LHCN-M2 (cell line): ENCODE data around the gene L3MBTL3. TPM values are rescaled to one million over a fixed set of nuclear protein-coding genes. Genes with fewer than 3 reads are reported as not detected.
"Not testable (repeated sequence)": the region's sequence is repeated elsewhere in the genome, so short reads cannot be mapped to it uniquely, and the experiment has no call there.

Source experiments
- DNase-seq: peaks from one replicate; pipeline ENCODE4 v3.0.0-alpha.2; 2012; ENCODE audit warnings: low read depth
- total RNA-seq: library from RNA; depleted of rRNA; stranded (reverse); fragments of >200 nt; gene quantifications from 2 replicates; pipeline ENCODE4 v1.2.3, GENCODE V29; 2014

The L3MBTL3 gene
- total RNA-seq, 1 experiment from 2014 or later: 7.0 TPM

DNA sequence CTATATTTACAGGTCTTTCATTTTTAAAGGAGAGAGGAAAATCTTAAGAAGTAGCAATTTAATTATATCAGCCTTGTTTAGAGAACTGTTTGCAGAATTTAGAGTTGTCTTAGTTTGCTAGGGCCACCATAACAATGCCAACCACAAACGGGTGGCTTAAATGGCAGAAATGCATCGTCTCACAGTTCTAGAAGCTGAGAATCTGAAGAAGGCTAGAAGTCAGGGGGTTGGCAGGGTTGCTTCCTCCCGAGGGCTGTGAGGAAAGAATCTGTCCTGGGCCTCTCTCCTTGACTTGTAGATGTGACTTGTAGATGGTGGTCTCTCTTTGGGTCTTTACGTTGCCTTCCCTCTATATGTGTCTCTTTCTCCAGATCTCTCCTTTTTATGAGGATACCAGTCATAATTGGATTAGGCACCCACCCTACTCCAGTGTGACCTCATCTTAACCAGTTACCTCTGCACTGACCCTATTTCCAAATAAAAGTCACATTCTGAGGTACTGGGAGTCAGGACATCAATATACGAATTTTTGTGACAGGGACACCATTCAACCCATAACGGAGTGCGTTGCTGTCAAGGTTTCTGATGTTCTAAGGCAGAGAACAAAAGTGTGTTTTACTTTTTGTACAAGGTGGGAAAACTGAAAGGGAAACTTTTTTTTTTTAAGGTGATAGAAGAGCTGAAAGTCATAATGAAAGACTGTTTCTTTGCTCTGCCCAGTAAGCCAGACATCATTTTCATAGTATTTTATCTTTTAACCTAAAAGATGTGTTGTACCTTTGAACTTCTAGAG, 119.9 kb downstream of the L3MBTL3 start:
- no peak for DNase-seq

DNA sequence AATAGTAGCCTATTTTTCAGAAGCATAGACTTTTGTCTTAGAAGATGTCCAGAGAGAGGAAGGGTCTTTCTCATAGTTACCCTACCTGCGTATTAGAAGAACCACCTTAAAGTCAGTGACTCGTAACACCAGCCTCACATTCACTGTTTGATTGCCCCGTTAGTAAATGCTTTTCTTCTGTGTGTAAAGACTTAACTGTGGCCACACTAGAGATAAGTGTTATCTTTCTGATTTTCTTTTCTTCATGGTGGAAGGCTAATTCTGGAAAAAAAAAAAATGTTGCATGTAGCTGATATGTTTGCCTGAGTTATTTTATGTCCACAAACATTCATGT, 120.5 kb downstream of the L3MBTL3 start:
- DNase-seq: no peak

DNA sequence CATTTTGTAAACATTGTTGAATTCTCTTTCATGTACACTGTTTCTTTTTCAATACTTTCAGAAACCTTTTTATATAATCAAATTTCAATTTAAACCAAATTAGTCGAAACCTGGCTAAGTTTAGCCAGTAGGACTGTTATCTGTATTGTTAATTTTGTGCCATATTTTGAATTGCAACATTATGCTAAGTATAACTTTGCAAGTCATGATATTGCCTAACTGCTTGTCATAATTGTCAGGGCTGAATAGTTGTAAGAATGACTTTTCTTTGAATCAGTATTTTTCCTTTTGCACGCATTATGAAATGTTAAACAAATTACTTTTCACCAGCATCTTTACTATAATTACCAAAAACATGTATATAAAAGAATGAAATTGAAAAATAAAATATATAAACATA, 121.7 kb downstream of the L3MBTL3 start:
- no peak for DNase-seq

- DNase-seq: peak; percentile 28
Observed at GRCh38 chr6:130143709-130144108, 125.3 kb downstream of the L3MBTL3 start.

DNA sequence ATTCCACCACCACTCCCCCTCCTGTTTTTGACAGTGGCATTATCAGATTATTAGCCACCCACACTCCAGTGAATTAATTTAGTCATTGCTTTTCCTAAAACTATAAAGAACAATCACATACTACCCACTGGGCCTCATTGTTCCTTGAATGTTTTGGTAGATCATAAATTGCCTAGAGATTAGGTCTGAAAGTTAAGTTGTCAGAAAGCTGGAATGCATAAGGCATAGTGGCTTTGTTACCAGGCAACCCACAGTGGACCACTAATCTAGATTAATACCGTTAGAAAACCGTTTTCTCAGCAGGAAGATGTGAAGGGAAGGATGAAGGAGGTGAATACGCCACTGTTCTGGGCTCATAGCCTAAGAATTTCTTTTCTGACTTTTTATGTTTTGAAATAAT, 128.7 kb downstream of the L3MBTL3 start:
- DNase-seq: no peak

DNA sequence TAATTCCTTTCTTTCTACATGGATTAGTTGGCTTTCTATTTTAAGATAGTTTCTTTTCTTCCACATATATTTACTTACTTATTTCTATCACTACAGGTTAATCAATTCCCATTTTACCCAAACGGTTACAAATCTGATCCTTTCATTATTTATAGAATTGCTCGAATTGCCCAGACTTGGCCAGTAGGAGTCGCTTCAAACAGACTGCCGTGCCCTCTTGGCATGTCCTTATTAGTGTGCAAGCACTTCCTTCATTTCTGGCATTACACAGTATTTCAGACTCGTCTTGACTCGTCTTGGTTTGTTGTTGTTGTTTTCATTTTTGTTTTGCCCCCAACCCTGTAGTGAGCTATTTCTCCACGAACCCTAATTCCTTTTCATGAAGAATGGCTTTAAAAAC, 129.8 kb downstream of the L3MBTL3 start:
- DNase-seq: no peak

- not testable (repeated sequence) for DNase-seq
Observed at GRCh38 chr6:130149016-130149415, 130.6 kb downstream of the L3MBTL3 start.

DNA sequence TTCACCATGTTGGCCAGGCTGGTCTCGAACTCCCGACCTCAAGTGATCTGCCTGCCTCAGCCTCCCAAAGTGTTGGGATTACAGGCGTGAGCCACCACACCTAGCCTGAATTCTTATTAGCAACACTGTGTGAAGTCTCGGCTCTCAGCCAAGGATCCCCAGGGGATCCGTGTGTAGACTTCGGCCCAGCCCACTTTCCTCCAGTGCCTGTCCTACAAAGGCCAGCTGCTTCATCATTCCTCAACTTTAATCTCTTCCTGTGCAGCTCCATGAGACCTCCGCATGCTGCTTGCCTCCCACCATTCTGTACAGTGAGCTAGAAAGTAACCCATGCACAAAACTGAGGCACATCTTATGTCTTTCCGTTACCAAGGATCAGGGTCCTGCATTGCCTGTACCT, 132.5 kb downstream of the L3MBTL3 start:
- no peak for DNase-seq

- no peak for DNase-seq
Observed at GRCh38 chr6:130152908-130153510, 134.6 kb downstream of the L3MBTL3 start.

GRCh38 chr6:130156908-130157307, 138.5 kb downstream of the L3MBTL3 start:
- DNase-seq: no peak

- DNase-seq: no peak
Observed at GRCh38 chr6:130158056-130158455, 139.7 kb downstream of the L3MBTL3 start.

DNA sequence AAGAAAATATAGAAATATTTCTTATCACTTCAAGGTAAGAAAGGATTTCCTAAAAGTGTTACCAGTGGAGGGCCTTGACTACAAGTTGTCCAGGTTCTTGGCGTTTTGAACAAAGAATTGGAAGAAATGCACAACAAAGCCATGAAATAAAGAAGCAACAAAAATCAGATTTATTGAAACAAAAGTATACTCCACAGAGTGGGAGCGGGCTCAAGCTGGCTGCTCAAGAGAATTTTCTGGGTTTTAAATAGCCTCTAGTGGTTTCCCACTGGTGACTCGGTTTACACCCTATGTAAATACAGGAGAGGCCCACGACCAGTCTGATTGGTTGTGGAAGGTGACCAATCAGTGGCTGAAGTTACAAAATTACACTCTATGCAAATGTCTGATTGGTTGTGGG, 140.2 kb downstream of the L3MBTL3 start:
- no peak for DNase-seq

DNA sequence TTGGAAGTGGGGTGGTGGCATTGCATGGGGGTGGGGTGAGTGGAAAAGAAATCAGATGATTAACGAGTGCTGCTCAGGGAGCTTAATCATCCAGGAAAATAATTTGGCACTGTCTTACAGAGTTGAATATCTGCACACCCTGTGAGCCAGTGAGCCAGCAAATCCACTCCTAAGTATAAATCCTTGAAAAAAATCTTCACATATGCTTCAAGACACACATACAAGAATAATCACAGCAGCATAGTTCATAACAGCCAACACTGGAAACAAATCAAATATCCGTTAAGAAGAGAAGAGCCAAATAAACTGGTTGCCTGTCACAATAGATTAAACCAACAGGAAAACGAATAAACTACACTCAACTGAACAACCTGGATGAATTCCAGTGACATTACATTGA, 141.6 kb downstream of the L3MBTL3 start:
- DNase-seq: no peak

- DNase-seq: no peak
Observed at GRCh38 chr6:130161683-130162404, 143.5 kb downstream of the L3MBTL3 start.

DNA sequence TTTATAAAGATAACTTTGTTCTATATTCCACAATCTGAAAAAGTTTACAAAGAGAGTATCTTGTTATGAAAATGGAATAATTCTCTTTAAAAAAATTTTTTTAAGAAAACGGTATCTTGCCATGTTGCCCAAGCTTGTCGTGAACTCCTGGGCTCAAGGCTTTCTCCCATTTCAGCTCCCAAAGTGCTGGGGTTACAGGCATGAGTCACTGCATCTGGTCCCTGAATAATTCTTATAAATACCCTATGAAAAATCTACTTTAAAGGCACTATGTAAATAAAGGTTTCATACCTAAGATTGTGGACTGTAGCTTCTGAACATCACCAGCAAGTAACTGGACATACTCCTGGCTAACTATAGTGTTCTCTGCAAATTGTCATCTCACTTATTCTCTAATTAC, 144.0 kb downstream of the L3MBTL3 start:
- no peak for DNase-seq

DNA sequence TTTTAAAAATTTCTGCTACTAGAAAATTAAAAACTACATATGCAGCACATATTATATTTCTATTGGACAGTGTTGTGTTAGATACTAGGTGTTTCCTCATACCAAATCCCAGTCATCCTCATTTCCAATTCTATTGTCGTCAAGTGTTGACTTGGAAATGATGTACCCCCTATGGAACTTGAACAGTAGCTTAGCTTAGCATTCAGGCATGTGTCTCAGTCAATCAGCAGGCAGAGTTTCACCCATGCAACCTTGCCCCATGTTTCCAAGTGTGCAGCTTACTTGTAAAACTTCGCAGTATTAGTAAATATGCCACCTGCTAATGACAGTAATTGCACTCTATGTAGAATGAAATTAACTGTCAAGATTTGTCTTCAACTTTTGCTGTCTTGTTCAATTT, 144.9 kb downstream of the L3MBTL3 start:
- DNase-seq: no peak

DNA sequence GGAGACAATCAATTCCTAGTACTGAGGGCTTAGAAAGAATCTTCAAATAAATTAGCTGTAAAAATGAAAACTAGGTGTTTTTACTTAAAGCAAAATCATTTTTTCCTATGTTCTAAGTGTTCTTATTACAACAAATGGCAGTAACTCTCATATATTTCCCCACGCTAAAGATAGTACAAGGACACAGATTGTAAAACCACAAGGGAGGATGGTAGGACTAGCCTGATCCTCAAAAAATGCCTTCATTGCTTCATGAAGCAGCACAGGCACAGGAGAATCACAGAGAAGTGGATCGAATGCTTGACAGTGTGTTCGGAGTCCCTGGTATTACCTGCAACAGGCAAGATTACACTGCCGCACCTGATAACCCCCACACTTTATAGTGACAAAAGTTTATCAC, 145.9 kb downstream of the L3MBTL3 start:
- DNase-seq: no peak

GRCh38 chr6:130167655-130168054, 149.3 kb downstream of the L3MBTL3 start:
- DNase-seq: peak; percentile 53

DNA sequence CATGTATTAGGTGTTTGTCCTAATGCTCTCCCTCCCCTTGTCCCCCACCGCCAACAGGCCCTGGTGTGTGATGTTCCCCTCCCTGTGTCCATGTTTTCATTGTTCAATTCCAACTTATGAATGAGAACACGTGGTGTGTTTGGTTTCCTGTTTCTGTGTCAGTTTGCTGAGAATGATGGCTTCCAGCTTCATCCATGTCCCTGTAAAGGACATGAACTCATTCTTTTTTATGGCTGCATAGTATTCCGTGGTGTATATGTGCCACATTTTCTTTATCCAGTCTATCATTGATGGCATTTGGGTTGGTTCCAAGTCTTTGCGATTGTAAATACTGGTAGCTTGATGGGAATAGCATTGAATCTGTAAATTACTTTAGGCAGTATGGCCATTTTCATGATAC, 151.8 kb downstream of the L3MBTL3 start:
- DNase-seq: not testable (repeated sequence)

- not testable (repeated sequence) for DNase-seq
Observed at GRCh38 chr6:130173377-130174004, 155.1 kb downstream of the L3MBTL3 start.

GRCh38 chr6:130176378-130176777, 158.0 kb downstream of the L3MBTL3 start:
- DNase-seq: no peak

DNA sequence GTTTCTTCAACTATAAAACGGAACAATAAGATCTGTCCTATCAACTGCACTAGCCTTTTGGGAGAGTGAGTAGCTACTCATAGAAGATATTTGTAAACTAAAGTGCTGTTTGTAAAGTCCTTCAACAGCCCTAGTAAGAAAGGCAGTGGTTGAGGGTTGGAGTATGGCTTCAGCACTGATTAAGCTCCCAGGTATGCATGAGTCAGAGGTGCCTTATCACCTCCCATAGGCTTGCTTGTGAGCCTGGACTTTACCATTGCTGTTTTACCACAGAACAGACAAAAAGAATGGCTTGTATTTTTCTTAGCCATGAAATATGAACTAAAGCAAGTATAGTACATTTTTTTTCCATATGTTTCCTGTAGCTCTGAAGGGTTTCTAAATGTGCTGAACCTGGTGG, 160.3 kb downstream of the L3MBTL3 start:
- peak; percentile 77 for DNase-seq
